H1 (cell line): ENCODE results near the gene BSN. TPM values are rescaled to one million over a fixed set of nuclear protein-coding genes. Genes with fewer than 3 reads are reported as not detected.

Experiments used
- CTCF ChIA-PET: fragments of 300-600 bp; sonication (Branson Sonifier 250); formaldehyde crosslinking; loops from one replicate; lab custom pipeline; 2021; ENCODE audit not compliant: partially characterized antibody; lab: Charles Lee
- POLR2A ChIA-PET: fragments of 300-600 bp; sonication (Branson Sonifier 250); formaldehyde crosslinking; loops from one replicate; lab custom pipeline; 2021; ENCODE audit warnings: inconsistent platforms; ENCODE audit not compliant: partially characterized antibody; lab: Charles Lee
- DNase-seq, 2 experiments: peaks; one replicate each; pipeline versions ENCODE4 v3.0.0 to v3.0.0-alpha.2; 2010 to 2022; ENCODE audit warnings: low spot score in 2 of 2, low read depth in 1 of 2, mixed read lengths in 1 of 2
- FAIRE-seq: peaks from 2 replicates; lab custom pipeline; 2011; peaks lifted over from hg19 to GRCh38; lab: Jason Lieb, UNC
- H2AFZ ChIP-seq: 2 replicates; pipeline ENCODE4 v1.8.1; 2012; ENCODE audit warnings: low read length, inconsistent platforms
- H2AK5ac ChIP-seq: 2 replicates; pipeline ENCODE4 v1.6.1; 2013; ENCODE audit warnings: low read depth, low read length
- H2BK120ac ChIP-seq: replicated peaks from 2 replicates; pipeline ENCODE3; 2013; ENCODE audit warnings: low read depth, low read length, inconsistent platforms
- H2BK12ac ChIP-seq: 2 replicates; pipeline ENCODE4 v1.6.1; 2013; ENCODE audit warnings: low read depth, low read length
- H2BK15ac ChIP-seq: 2 replicates; pipeline ENCODE4 v1.6.1; 2013; ENCODE audit warnings: low read length
- H2BK20ac ChIP-seq: 2 replicates; pipeline ENCODE4 v1.6.1; 2013; ENCODE audit warnings: low read length
- H2BK5ac ChIP-seq: 2 replicates; pipeline ENCODE4 v1.6.1; 2013; ENCODE audit warnings: low read depth, low read length
- H3K14ac ChIP-seq: 2 replicates; pipeline ENCODE4 v1.6.1; 2013; ENCODE audit warnings: inconsistent platforms; ENCODE audit not compliant: insufficient read length
- H3K18ac ChIP-seq: 2 replicates; pipeline ENCODE4 v1.6.1; 2013; ENCODE audit warnings: low read length; ENCODE audit errors: extremely low read depth
- H3K23ac ChIP-seq: 2 replicates; pipeline ENCODE4 v1.6.1; 2013; ENCODE audit warnings: inconsistent platforms; ENCODE audit not compliant: insufficient read length
- H3K23me2 ChIP-seq: 2 replicates; pipeline ENCODE4 v1.6.1; 2013; ENCODE audit warnings: low read depth, low read length
- H3K27ac ChIP-seq: 2 replicates; pipeline ENCODE4 v1.6.1; 2011; ENCODE audit warnings: low read depth, low read length, inconsistent platforms
- H3K27me3 ChIP-seq, 4 experiments: replicated peaks in 1 of 4; 1 replicate in 1 of 4; 2 replicates in 3 of 4; pipeline versions ENCODE4 v1.6.1 to v1.8.1; 2011 to 2013; ENCODE audit warnings: low read length in 3 of 4, mild to moderate bottlenecking in 3 of 4, inconsistent platforms in 2 of 4, mixed read lengths in 2 of 4, moderate library complexity in 1 of 4; ENCODE audit not compliant: control insufficient read depth in 3 of 4, insufficient read depth in 3 of 4; ENCODE audit errors: extremely low read depth in 1 of 4
- H3K36me3 ChIP-seq, 4 experiments: 2 replicates each; pipeline versions ENCODE4 v1.6.1 to v1.8.1; 2011 to 2013; ENCODE audit warnings: mild to moderate bottlenecking in 4 of 4, low read length in 3 of 4, moderate library complexity in 2 of 4, control low read depth in 1 of 4, inconsistent platforms in 1 of 4; ENCODE audit not compliant: insufficient read depth in 4 of 4, control insufficient read depth in 2 of 4
- H3K4ac ChIP-seq: replicated peaks from 2 replicates; pipeline ENCODE3; 2013; ENCODE audit warnings: low read length, low read depth, mixed read lengths, inconsistent platforms; ENCODE audit not compliant: insufficient read length
- H3K4me1 ChIP-seq, 4 experiments: replicated peaks in 1 of 4; 1 replicate in 1 of 4; 2 replicates in 3 of 4; pipeline versions ENCODE4 v1.6.1 to v1.8.1; 2011 to 2013; ENCODE audit warnings: low read length in 3 of 4, inconsistent platforms in 2 of 4, mixed read lengths in 1 of 4; ENCODE audit not compliant: insufficient read depth in 4 of 4, control insufficient read depth in 3 of 4
- H3K4me2 ChIP-seq, 2 experiments: 2 replicates each; pipeline versions ENCODE4 v1.6.1 to v1.8.1; 2011 to 2013; ENCODE audit warnings: low read depth in 2 of 2, low read length in 2 of 2, control low read depth in 1 of 2, inconsistent platforms in 1 of 2, mild to moderate bottlenecking in 1 of 2; ENCODE audit not compliant: insufficient read depth in 1 of 2
- H3K4me3 ChIP-seq, 4 experiments: fragments of 200-600, 300-600 bp in 1 of 4; sonication (generic), shearing (Covaris generic), sonication (Bioruptor Twin) in 1 of 4; 2 replicates each; pipeline versions ENCODE4 v1.5.1 to v1.8.1; 2011 to 2016; ENCODE audit warnings: low read length in 4 of 4, low read depth in 3 of 4, control low read depth in 2 of 4, inconsistent platforms in 2 of 4, mild to moderate bottlenecking in 2 of 4, mixed read lengths in 1 of 4, moderate library complexity in 1 of 4; ENCODE audit not compliant: insufficient read depth in 2 of 4; ENCODE audit errors: extremely low read depth in 1 of 4
- H3K56ac ChIP-seq: replicated peaks from 2 replicates; pipeline ENCODE3; 2013; ENCODE audit warnings: low read depth, mild to moderate bottlenecking, mixed read lengths, low read length, inconsistent platforms; ENCODE audit not compliant: insufficient read length
- H3K79me1 ChIP-seq: 2 replicates; pipeline ENCODE4 v1.6.1; 2013; ENCODE audit warnings: low read depth, low read length, control low read depth
- H3K79me2 ChIP-seq, 2 experiments: 2 replicates each; pipeline versions ENCODE4 v1.6.1 to v1.8.1; 2012 to 2013; ENCODE audit warnings: low read length in 2 of 2, mild to moderate bottlenecking in 2 of 2, inconsistent platforms in 1 of 2; ENCODE audit not compliant: insufficient read depth in 2 of 2, control insufficient read depth in 1 of 2
- H3K9ac ChIP-seq, 4 experiments: replicated peaks in 1 of 4; 1 replicate in 1 of 4; 2 replicates in 3 of 4; pipeline versions ENCODE4 v1.6.1 to v1.8.1; 2011 to 2013; ENCODE audit warnings: low read depth in 3 of 4, low read length in 3 of 4, control low read depth in 2 of 4, mild to moderate bottlenecking in 2 of 4, moderate library complexity in 2 of 4, inconsistent platforms in 1 of 4; ENCODE audit errors: extremely low read depth in 1 of 4
- H3K9me3 ChIP-seq, 2 experiments: 2 replicates each; pipeline versions ENCODE4 v1.6.1 to v1.8.1; 2012 to 2013; ENCODE audit warnings: mild to moderate bottlenecking in 2 of 2, moderate library complexity in 2 of 2, control low read depth in 1 of 2, inconsistent platforms in 1 of 2, low read depth in 1 of 2, low read length in 1 of 2, mixed read lengths in 1 of 2; ENCODE audit not compliant: insufficient read depth in 2 of 2
- H4K20me1 ChIP-seq, 2 experiments: replicated peaks in 1 of 2; 2 replicates each; pipeline versions ENCODE3 to v1.8.1; 2011 to 2013; ENCODE audit warnings: inconsistent platforms in 2 of 2, low read length in 2 of 2, mild to moderate bottlenecking in 1 of 2; ENCODE audit not compliant: insufficient read depth in 2 of 2, control insufficient read depth in 1 of 2
- H4K5ac ChIP-seq: 2 replicates; pipeline ENCODE4 v1.6.1; 2013; ENCODE audit warnings: low read length, low read depth, mixed read lengths, inconsistent platforms; ENCODE audit not compliant: insufficient read length
- H4K8ac ChIP-seq: 2 replicates; pipeline ENCODE4 v1.8.0; 2013; ENCODE audit warnings: mild to moderate bottlenecking, moderate library complexity, low read length, inconsistent platforms; ENCODE audit not compliant: insufficient read depth; ENCODE audit errors: extremely low read depth
- H4K91ac ChIP-seq: replicated peaks from 2 replicates; pipeline ENCODE3; 2013; ENCODE audit warnings: low read length, mixed read lengths, inconsistent platforms; ENCODE audit not compliant: insufficient read length
- ASH2L ChIP-seq: fragments of 200-600, 300-600 bp; sonication (generic); IDR thresholded peaks from one replicate; pipeline ENCODE4 v1.7.1; 2017; ENCODE audit warnings: low read length
- ATF3 ChIP-seq: IDR thresholded peaks from 2 replicates; pipeline ENCODE4 v1.6.1; 2011; ENCODE audit warnings: low read depth, mild to moderate bottlenecking, low read length; ENCODE audit not compliant: insufficient read depth
- BCL11A ChIP-seq, 2 experiments: IDR thresholded peaks; one replicate each; pipeline ENCODE4 v1.6.1; 2011; ENCODE audit warnings: low read depth in 2 of 2, low read length in 2 of 2, mild to moderate bottlenecking in 2 of 2
- E2F6 ChIP-seq: IDR thresholded peaks from 2 replicates; pipeline ENCODE4 v1.6.1; 2012; ENCODE audit warnings: inconsistent platforms
- GABPA ChIP-seq: IDR thresholded peaks from 2 replicates; pipeline ENCODE4 v1.6.1; 2011; ENCODE audit warnings: mild to moderate bottlenecking, low read length, moderate library complexity, borderline replicate concordance; ENCODE audit not compliant: insufficient read depth
- GTF2F1 ChIP-seq: IDR thresholded peaks from 2 replicates; pipeline ENCODE4 v1.6.1; 2012; ENCODE audit warnings: low read depth, low read length, improper control_type of control experiment, borderline replicate concordance
- POLR2A ChIP-seq, 2 experiments: IDR thresholded peaks; 1 replicate in 1 of 2; 2 replicates in 1 of 2; pipeline ENCODE4 v1.6.1; 2011; ENCODE audit warnings: low read depth in 2 of 2, low read length in 2 of 2, mild to moderate bottlenecking in 2 of 2; ENCODE audit errors: control extremely low read depth in 1 of 2
- POLR2AphosphoS5 ChIP-seq: IDR thresholded peaks from 2 replicates; pipeline ENCODE4 v1.6.1; 2011; ENCODE audit warnings: low read depth, low read length
- SP1 ChIP-seq: IDR thresholded peaks from 2 replicates; pipeline ENCODE4 v1.6.1; 2011; ENCODE audit warnings: low read depth, low read length
- SP2 ChIP-seq: IDR thresholded peaks from 2 replicates; pipeline ENCODE4 v1.6.1; 2012; ENCODE audit warnings: mild to moderate bottlenecking, low read length, inconsistent platforms
- SRF ChIP-seq: IDR thresholded peaks from 2 replicates; pipeline ENCODE4 v1.6.1; 2011; ENCODE audit warnings: mild to moderate bottlenecking, low read depth, low read length, moderate library complexity
- TAF1 ChIP-seq: IDR thresholded peaks from 2 replicates; pipeline ENCODE4 v1.6.1; 2011; ENCODE audit warnings: mild to moderate bottlenecking, low read depth, low read length
- USF2 ChIP-seq: IDR thresholded peaks from 2 replicates; pipeline ENCODE4 v1.6.1; 2011; ENCODE audit warnings: low read length, improper control_type of control experiment
- WGBS, 2 experiments: shearing (Covaris generic) in 1 of 2; methylation state at CpG; one replicate each; pipeline versions ENCODE4 v1.1.6 to v1.1.7; 2013 to 2015; ENCODE audit warnings: low lambda C conversion rate in 2 of 2, mixed read lengths in 2 of 2, inconsistent platforms in 1 of 2, low coverage in 1 of 2, missing lambda C conversion rate in 1 of 2; ENCODE audit not compliant: insufficient replicate concordance in 2 of 2, insufficient coverage in 1 of 2, insufficient read length in 1 of 2; ENCODE audit errors: extremely low coverage in 1 of 2, missing lambda C conversion rate in 1 of 2; 5-methylcytosine and 5-hydroxymethylcytosine counted together
- polyA plus RNA-seq, 7 experiments: library from polyadenylated mRNA; depleted of rRNA in 3 of 7; stranded (reverse) in 5 of 7; unstranded in 2 of 7; fragments of >200 nt in 5 of 7; fragments of 200-250 nt in 2 of 7; gene quantifications; 1 replicate in 5 of 7; 2 replicates in 1 of 7; 4 replicates in 1 of 7; pipeline versions ENCODE4 v1.2.1 to v1.2.3, GENCODE V29; 2011 to 2013; ENCODE audit warnings: missing spikeins in 2 of 7, mixed read lengths in 2 of 7
- total RNA-seq: library from RNA; stranded (reverse); fragmentation: NEBNext Ultra II Directional; extraction: Animal tissue kit (Norgen Biotek cat#: 25700); gene quantifications from 2 replicates; pipeline ENCODE4 v1.2.1, GENCODE V29; 2021

BSN gene
- total and polyA plus RNA-seq, 2 of the 8 experiments (the other 6 are each of a cell fraction or from before 2014, with no cell fraction given): 0.60 to 3.0 TPM

- Histone ChIP-seq H3K23ac (no peak overlapping the region), H2AK5ac (no peak overlapping the region), H3K4me2 (no peak overlapping the region), H3K18ac (no peak overlapping the region), H2BK12ac (no peak overlapping the region), H2BK120ac (no peak overlapping the region), H3K9ac (no peak overlapping the region), H4K5ac (no peak overlapping the region), H3K14ac (no peak overlapping the region), H3K79me2 (no peaks in the 10 kb centered on the region), H3K27ac (no peak overlapping the region), H3K9me3 (no peaks in the 10 kb centered on the region), H2BK20ac (no peak overlapping the region), H3K23me2 (no peaks in the 10 kb centered on the region), H4K8ac (peak overlapping the region; percentile 80; the same call in 1 of the 2 replicates), H3K56ac (no peak overlapping the region), H4K91ac (no peak overlapping the region), H3K27me3 (no peaks in the 10 kb centered on the region; a peak in 1 of 7 replicates), H3K4ac (peak overlapping the region; percentile 51), H3K79me1 (no peaks in the 10 kb centered on the region), H3K4me1 (no peaks in the 10 kb centered on the region), H2BK5ac (no peak overlapping the region), H2BK15ac (no peak overlapping the region), H4K20me1 (no peaks in the 10 kb centered on the region), H3K36me3 (no peaks in the 10 kb centered on the region), H2AFZ (no peak overlapping the region), H3K4me3 (no peak overlapping the region)
- whole genome bisulfite sequencing, 2 experiments: 85% methylated on average over 2 of the region's 2 CpGs; no CpG with 5 or more reads in 1 of the 2 experiments
- ChIA-PET POLR2A (interaction anchor here (1.7 kb wide), 1 partner anchor 13 kb away, joined by 6 read pairs; no protein-coding TSS in a partner anchor), CTCF (interaction anchor here (1.0 to 3.1 kb wide), 3 partner anchors 11 to 62 kb away, joined by 3 to 15 read pairs (median 3); no protein-coding TSS in a partner anchor)
- DNase-seq (no peak), FAIRE-seq (no peak)
- no peak for TF ChIP-seq GABPA
- no peak for TF ChIP-seq ATF3
- TF ChIP-seq E2F6: no peak
- no peak for TF ChIP-seq GTF2F1
- no peak for TF ChIP-seq POLR2AphosphoS5
- TF ChIP-seq SP1: no peak
- TF ChIP-seq SRF: no peak
- no peak for TF ChIP-seq POLR2A (IDR thresholded peaks at IDR 0.05; ENCODE audit: control extremely low read depth in 1 of 2, low read depth in 2 of 2, low read length in 2 of 2)
- no peak for TF ChIP-seq BCL11A (IDR thresholded peaks at IDR 0.05; ENCODE audit: low read depth in 2 of 2, low read length in 2 of 2)
- TF ChIP-seq ASH2L: no peak
- TF ChIP-seq USF2: no peak
- no peak for TF ChIP-seq TAF1
- TF ChIP-seq SP2: no peak
Observed at GRCh38 chr3:49602049-49602554, 47.8 kb downstream of the BSN start.
